Muscle layer of colon (tissue), 2 donors: Measurements from ENCODE around the gene KRT86.

Experiments used
- H3K27ac ChIP-seq: one replicate; pipeline ENCODE4 v1.7.0; 2013; ENCODE audit warnings: low read depth, mild to moderate bottlenecking, low read length, moderate library complexity
- H3K27me3 ChIP-seq, 2 donors: one replicate each; pipeline ENCODE4 v1.7.0; 2013; ENCODE audit warnings: low read length in 2 of 2, mild to moderate bottlenecking in 2 of 2; ENCODE audit not compliant: insufficient read depth in 2 of 2, control insufficient read depth in 1 of 2
- H3K36me3 ChIP-seq: one replicate; pipeline ENCODE4 v1.7.0; 2013; ENCODE audit warnings: mild to moderate bottlenecking, low read length; ENCODE audit not compliant: insufficient read depth
- H3K4me1 ChIP-seq: one replicate; pipeline ENCODE4 v1.7.0; 2013; ENCODE audit warnings: mild to moderate bottlenecking, low read length; ENCODE audit not compliant: insufficient read depth
- H3K4me3 ChIP-seq, 2 donors: one replicate each; pipeline ENCODE4 v1.7.0; 2013; ENCODE audit warnings: low read length in 2 of 2, low read depth in 1 of 2, mild to moderate bottlenecking in 1 of 2, moderate library complexity in 1 of 2
- H3K9ac ChIP-seq: one replicate; pipeline ENCODE4 v1.7.0; 2013; ENCODE audit warnings: low read length
- H3K9me3 ChIP-seq: one replicate; pipeline ENCODE4 v1.7.0; 2013; ENCODE audit warnings: mild to moderate bottlenecking, low read length
- donor health status: abdominal sarcoma.
- donor health status: Adenocarcinoma of cecum.

KRT86 gene

GRCh38 chr12:52327830-52328500 is 53.5 kb downstream of the KRT86 start:
- Histone ChIP-seq H3K4me1 (no peaks in the 10 kb centered on the region), H3K4me3 (no peak overlapping the region), H3K27me3 (no peaks in the 10 kb centered on the region), H3K27ac (no peak overlapping the region), H3K36me3 (no peaks in the 10 kb centered on the region), H3K9ac (no peak overlapping the region), H3K9me3 (no peaks in the 10 kb centered on the region)

GRCh38 chr12:52331039-52331438 is 56.6 kb downstream of the KRT86 start:
- peaks cover 4% of the 10 kb centered on the region for H3K9me3 ChIP-seq
- H3K4me3 ChIP-seq: no peak overlapping the region
- no peaks in the 10 kb centered on the region for H3K36me3 ChIP-seq
- no peaks in the 10 kb centered on the region for H3K4me1 ChIP-seq
- H3K27me3 ChIP-seq: no peaks in the 10 kb centered on the region
- H3K9ac ChIP-seq: no peak overlapping the region
- no peak overlapping the region for H3K27ac ChIP-seq

- Histone ChIP-seq H3K9ac (no peak overlapping the region), H3K9me3 (peaks cover 4% of the 10 kb centered on the region), H3K4me1 (no peaks in the 10 kb centered on the region), H3K36me3 (no peaks in the 10 kb centered on the region), H3K4me3 (no peak overlapping the region), H3K27ac (no peak overlapping the region), H3K27me3 (no peaks in the 10 kb centered on the region)
Measured at GRCh38 chr12:52331833-52332232, 57.4 kb downstream of the KRT86 start.

GRCh38 chr12:52332381-52332780 is 57.9 kb downstream of the KRT86 start:
- no peak overlapping the region for H3K9ac ChIP-seq
- no peak overlapping the region for H3K27ac ChIP-seq
- H3K9me3 ChIP-seq: peaks cover 4% of the 10 kb centered on the region
- H3K27me3 ChIP-seq: no peaks in the 10 kb centered on the region
- no peaks in the 10 kb centered on the region for H3K4me1 ChIP-seq
- H3K36me3 ChIP-seq: no peaks in the 10 kb centered on the region
- no peak overlapping the region for H3K4me3 ChIP-seq

GRCh38 chr12:52333321-52333720 is 58.9 kb downstream of the KRT86 start:
- H3K9me3 ChIP-seq: peaks cover 4% of the 10 kb centered on the region
- no peaks in the 10 kb centered on the region for H3K27me3 ChIP-seq
- no peak overlapping the region for H3K9ac ChIP-seq
- H3K4me3 ChIP-seq: no peak overlapping the region
- no peak overlapping the region for H3K27ac ChIP-seq
- H3K36me3 ChIP-seq: no peaks in the 10 kb centered on the region
- no peaks in the 10 kb centered on the region for H3K4me1 ChIP-seq

GRCh38 chr12:52334185-52334584 is 59.7 kb downstream of the KRT86 start:
- Histone ChIP-seq H3K9ac (no peak overlapping the region), H3K27me3 (no peaks in the 10 kb centered on the region), H3K9me3 (peaks cover 4% of the 10 kb centered on the region), H3K27ac (no peak overlapping the region), H3K4me1 (no peaks in the 10 kb centered on the region), H3K36me3 (no peaks in the 10 kb centered on the region), H3K4me3 (no peak overlapping the region)

GRCh38 chr12:52335598-52336262 is 61.3 kb downstream of the KRT86 start:
- Histone ChIP-seq H3K9me3 (peaks cover 4% of the 10 kb centered on the region), H3K9ac (no peak overlapping the region), H3K36me3 (no peaks in the 10 kb centered on the region), H3K4me1 (no peaks in the 10 kb centered on the region), H3K4me3 (no peak overlapping the region), H3K27me3 (no peaks in the 10 kb centered on the region), H3K27ac (no peak overlapping the region)

- H3K27me3 ChIP-seq: no peaks in the 10 kb centered on the region
- no peaks in the 10 kb centered on the region for H3K4me1 ChIP-seq
- no peak overlapping the region for H3K9ac ChIP-seq
- no peak overlapping the region for H3K4me3 ChIP-seq
- H3K36me3 ChIP-seq: no peaks in the 10 kb centered on the region
- H3K27ac ChIP-seq: no peak overlapping the region
- peaks cover 4% of the 10 kb centered on the region for H3K9me3 ChIP-seq
Measured at GRCh38 chr12:52336641-52337040, 62.2 kb downstream of the KRT86 start.

GRCh38 chr12:52337054-52337453 is 62.6 kb downstream of the KRT86 start:
- no peaks in the 10 kb centered on the region for H3K27me3 ChIP-seq
- no peaks in the 10 kb centered on the region for H3K4me1 ChIP-seq
- no peaks in the 10 kb centered on the region for H3K36me3 ChIP-seq
- H3K27ac ChIP-seq: no peak overlapping the region
- H3K9me3 ChIP-seq: peaks cover 4% of the 10 kb centered on the region
- no peak overlapping the region for H3K4me3 ChIP-seq
- no peak overlapping the region for H3K9ac ChIP-seq

GRCh38 chr12:52338241-52338960 is 64.0 kb downstream of the KRT86 start:
- Histone ChIP-seq H3K36me3 (no peaks in the 10 kb centered on the region), H3K9ac (no peak overlapping the region), H3K27me3 (no peaks in the 10 kb centered on the region), H3K27ac (no peak overlapping the region), H3K4me1 (no peaks in the 10 kb centered on the region), H3K9me3 (peaks cover 8% of the 10 kb centered on the region), H3K4me3 (no peak overlapping the region)

GRCh38 chr12:52341066-52341580 is 66.7 kb downstream of the KRT86 start:
- peaks cover 7% of the 10 kb centered on the region for H3K9me3 ChIP-seq
- H3K27ac ChIP-seq: no peak overlapping the region

More at GRCh38 chr12:52341066-52341580, 66.7 kb downstream of the KRT86 start:
- Histone ChIP-seq H3K9ac (no peak overlapping the region), H3K27me3 (no peaks in the 10 kb centered on the region), H3K4me3 (no peak overlapping the region), H3K4me1 (no peaks in the 10 kb centered on the region), H3K36me3 (no peaks in the 10 kb centered on the region)
